ENCODE data around the gene LRRC10B. TPM values are rescaled to one million over a fixed set of nuclear protein-coding genes. Genes with fewer than 3 reads are reported as not detected.

The LRRC10B gene
- total and polyA plus RNA-seq, 2 of the 8 experiments (the other 6 are each of a cell fraction or from before 2014, with no cell fraction given) = 0.47 to 0.71 TPM

DNA sequence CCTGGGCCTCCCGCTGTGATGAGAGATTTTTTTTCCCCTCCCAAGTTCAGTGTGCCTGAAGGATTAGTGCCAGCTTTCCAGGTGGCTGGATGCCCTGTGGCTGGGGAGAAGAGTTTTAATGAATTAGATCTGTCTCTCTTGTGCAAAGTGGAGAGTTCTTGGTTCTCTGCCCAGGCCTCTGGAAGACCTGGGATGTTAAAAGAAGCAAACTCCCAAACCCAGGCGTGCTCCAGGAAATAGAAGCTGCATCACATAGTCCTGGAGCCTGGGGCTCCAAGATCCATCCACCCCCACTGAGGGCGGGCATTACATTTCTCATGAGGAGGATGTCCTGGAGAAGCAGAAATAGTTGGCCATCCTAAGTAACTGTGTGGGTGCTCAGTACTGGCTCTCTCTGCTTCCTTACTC is 48.1 kb upstream of the LRRC10B start (continued):
- TF ChIP-seq, protein P1, sequence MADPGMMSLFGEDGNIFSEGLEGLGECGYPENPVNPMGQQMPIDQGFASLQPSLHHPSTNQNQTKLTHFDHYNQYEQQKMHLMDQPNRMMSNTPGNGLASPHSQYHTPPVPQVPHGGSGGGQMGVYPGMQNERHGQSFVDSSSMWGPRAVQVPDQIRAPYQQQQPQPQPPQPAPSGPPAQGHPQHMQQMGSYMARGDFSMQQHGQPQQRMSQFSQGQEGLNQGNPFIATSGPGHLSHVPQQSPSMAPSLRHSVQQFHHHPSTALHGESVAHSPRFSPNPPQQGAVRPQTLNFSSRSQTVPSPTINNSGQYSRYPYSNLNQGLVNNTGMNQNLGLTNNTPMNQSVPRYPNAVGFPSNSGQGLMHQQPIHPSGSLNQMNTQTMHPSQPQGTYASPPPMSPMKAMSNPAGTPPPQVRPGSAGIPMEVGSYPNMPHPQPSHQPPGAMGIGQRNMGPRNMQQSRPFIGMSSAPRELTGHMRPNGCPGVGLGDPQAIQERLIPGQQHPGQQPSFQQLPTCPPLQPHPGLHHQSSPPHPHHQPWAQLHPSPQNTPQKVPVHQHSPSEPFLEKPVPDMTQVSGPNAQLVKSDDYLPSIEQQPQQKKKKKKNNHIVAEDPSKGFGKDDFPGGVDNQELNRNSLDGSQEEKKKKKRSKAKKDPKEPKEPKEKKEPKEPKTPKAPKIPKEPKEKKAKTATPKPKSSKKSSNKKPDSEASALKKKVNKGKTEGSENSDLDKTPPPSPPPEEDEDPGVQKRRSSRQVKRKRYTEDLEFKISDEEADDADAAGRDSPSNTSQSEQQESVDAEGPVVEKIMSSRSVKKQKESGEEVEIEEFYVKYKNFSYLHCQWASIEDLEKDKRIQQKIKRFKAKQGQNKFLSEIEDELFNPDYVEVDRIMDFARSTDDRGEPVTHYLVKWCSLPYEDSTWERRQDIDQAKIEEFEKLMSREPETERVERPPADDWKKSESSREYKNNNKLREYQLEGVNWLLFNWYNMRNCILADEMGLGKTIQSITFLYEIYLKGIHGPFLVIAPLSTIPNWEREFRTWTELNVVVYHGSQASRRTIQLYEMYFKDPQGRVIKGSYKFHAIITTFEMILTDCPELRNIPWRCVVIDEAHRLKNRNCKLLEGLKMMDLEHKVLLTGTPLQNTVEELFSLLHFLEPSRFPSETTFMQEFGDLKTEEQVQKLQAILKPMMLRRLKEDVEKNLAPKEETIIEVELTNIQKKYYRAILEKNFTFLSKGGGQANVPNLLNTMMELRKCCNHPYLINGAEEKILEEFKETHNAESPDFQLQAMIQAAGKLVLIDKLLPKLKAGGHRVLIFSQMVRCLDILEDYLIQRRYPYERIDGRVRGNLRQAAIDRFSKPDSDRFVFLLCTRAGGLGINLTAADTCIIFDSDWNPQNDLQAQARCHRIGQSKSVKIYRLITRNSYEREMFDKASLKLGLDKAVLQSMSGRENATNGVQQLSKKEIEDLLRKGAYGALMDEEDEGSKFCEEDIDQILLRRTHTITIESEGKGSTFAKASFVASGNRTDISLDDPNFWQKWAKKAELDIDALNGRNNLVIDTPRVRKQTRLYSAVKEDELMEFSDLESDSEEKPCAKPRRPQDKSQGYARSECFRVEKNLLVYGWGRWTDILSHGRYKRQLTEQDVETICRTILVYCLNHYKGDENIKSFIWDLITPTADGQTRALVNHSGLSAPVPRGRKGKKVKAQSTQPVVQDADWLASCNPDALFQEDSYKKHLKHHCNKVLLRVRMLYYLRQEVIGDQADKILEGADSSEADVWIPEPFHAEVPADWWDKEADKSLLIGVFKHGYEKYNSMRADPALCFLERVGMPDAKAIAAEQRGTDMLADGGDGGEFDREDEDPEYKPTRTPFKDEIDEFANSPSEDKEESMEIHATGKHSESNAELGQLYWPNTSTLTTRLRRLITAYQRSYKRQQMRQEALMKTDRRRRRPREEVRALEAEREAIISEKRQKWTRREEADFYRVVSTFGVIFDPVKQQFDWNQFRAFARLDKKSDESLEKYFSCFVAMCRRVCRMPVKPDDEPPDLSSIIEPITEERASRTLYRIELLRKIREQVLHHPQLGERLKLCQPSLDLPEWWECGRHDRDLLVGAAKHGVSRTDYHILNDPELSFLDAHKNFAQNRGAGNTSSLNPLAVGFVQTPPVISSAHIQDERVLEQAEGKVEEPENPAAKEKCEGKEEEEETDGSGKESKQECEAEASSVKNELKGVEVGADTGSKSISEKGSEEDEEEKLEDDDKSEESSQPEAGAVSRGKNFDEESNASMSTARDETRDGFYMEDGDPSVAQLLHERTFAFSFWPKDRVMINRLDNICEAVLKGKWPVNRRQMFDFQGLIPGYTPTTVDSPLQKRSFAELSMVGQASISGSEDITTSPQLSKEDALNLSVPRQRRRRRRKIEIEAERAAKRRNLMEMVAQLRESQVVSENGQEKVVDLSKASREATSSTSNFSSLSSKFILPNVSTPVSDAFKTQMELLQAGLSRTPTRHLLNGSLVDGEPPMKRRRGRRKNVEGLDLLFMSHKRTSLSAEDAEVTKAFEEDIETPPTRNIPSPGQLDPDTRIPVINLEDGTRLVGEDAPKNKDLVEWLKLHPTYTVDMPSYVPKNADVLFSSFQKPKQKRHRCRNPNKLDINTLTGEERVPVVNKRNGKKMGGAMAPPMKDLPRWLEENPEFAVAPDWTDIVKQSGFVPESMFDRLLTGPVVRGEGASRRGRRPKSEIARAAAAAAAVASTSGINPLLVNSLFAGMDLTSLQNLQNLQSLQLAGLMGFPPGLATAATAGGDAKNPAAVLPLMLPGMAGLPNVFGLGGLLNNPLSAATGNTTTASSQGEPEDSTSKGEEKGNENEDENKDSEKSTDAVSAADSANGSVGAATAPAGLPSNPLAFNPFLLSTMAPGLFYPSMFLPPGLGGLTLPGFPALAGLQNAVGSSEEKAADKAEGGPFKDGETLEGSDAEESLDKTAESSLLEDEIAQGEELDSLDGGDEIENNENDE (IDR thresholded peaks at IDR 0.05; ENCODE audit: insufficient replicate concordance, low read length) = no peak
- TF ChIP-seq E2F6 (IDR thresholded peaks at IDR 0.05) (no peak), CBX8 (IDR thresholded peaks at IDR 0.05; ENCODE audit: borderline replicate concordance, low read depth, low read length) (no peak), RAD21 (IDR thresholded peaks at IDR 0.05 in 1 of 2, conservative IDR thresholded peaks at IDR 0.05 in 1 of 2; ENCODE audit: low read depth in 2 of 2, low read length in 2 of 2) (no peak), FOSL1 (IDR thresholded peaks at IDR 0.05; ENCODE audit: insufficient read depth, low read depth, low read length) (no peak), JUND (IDR thresholded peaks at IDR 0.05; ENCODE audit: low read length) (no peak), PHF8 (conservative IDR thresholded peaks at IDR 0.05; ENCODE audit: low read depth, low read length) (no peak), POLR2AphosphoS5 (IDR thresholded peaks at IDR 0.05; ENCODE audit: low read depth, low read length) (no peak), TAF1 (IDR thresholded peaks at IDR 0.05; ENCODE audit: low read depth, low read length) (no peak)
